DOHH2 (cell line): ENCODE results near the gene KRT37.

Experiments
- H3F3A ChIP-seq: fragments of 200-600 bp; sonication (generic), shearing (Covaris generic); 2 replicates; pipeline ENCODE4 v1.6.0; 2016; ENCODE audit warnings: antibody characterized with exemption, mild to moderate bottlenecking; ENCODE audit not compliant: control insufficient read depth, insufficient read depth
- H3K27ac ChIP-seq: fragments of 200-600 bp; sonication (generic); 2 replicates; pipeline ENCODE4 v1.5.1; 2014; ENCODE audit warnings: low read depth, mild to moderate bottlenecking, low read length, moderate library complexity
- H3K27me3 ChIP-seq: fragments of 200-600 bp; sonication (generic); 2 replicates; pipeline ENCODE4 v1.6.1; 2014; ENCODE audit warnings: mild to moderate bottlenecking, low read length, mixed read lengths; ENCODE audit not compliant: control insufficient read depth
- H3K36me3 ChIP-seq: fragments of 200-600 bp; sonication (generic); 2 replicates; pipeline ENCODE4 v1.6.1; 2014; ENCODE audit warnings: mild to moderate bottlenecking, low read length, moderate library complexity, mixed read lengths; ENCODE audit not compliant: control insufficient read depth
- H3K4me1 ChIP-seq: fragments of 200-600 bp; sonication (generic); 2 replicates; pipeline ENCODE4 v1.6.1; 2014; ENCODE audit warnings: mild to moderate bottlenecking, low read length, mixed read lengths; ENCODE audit not compliant: control insufficient read depth
- H3K4me2 ChIP-seq: fragments of 200-600 bp; sonication (generic); 2 replicates; pipeline ENCODE4 v1.6.0; 2014; ENCODE audit warnings: mild to moderate bottlenecking, low read length, moderate library complexity
- H3K4me3 ChIP-seq: fragments of 200-600 bp; sonication (generic); 2 replicates; pipeline ENCODE4 v1.5.1; 2014; ENCODE audit warnings: mild to moderate bottlenecking, low read length, mixed read lengths
- H3K79me2 ChIP-seq: fragments of 200-600 bp; sonication (generic); 2 replicates; pipeline ENCODE4 v1.6.1; 2014; ENCODE audit warnings: mild to moderate bottlenecking, low read length, mixed read lengths; ENCODE audit not compliant: control insufficient read depth
- H3K9me2 ChIP-seq: fragments of 200-600 bp; sonication (generic); replicated peaks from 2 replicates; pipeline ENCODE4 v1.6.1; 2014; ENCODE audit warnings: mild to moderate bottlenecking, low read length, mixed read lengths; ENCODE audit not compliant: control insufficient read depth
- H3K9me3 ChIP-seq: fragments of 200-600 bp; sonication (generic); 2 replicates; pipeline ENCODE4 v1.6.1; 2014; ENCODE audit warnings: antibody characterized with exemption, low read length, mixed read lengths; ENCODE audit not compliant: control insufficient read depth, insufficient read depth
- H4K20me1 ChIP-seq: fragments of 200-600 bp; sonication (generic); 2 replicates; pipeline ENCODE4 v1.6.0; 2014; ENCODE audit warnings: low read depth, mild to moderate bottlenecking, antibody characterized with exemption, low read length, moderate library complexity; ENCODE audit not compliant: control insufficient read depth, insufficient read depth
- EZH2phosphoT487 ChIP-seq: fragments of 200-600 bp; sonication (generic); IDR thresholded peaks from 2 replicates; pipeline ENCODE4 v1.6.1; 2017; ENCODE audit warnings: borderline replicate concordance, mild to moderate bottlenecking, antibody characterized with exemption, low read length, moderate library complexity, mixed read lengths
- TF ChIP-seq, protein P1 (sequence below): fragments of 200-600 bp; sonication (generic); IDR thresholded peaks from one replicate; pipeline ENCODE4 v1.5.1; 2014; ENCODE audit warnings: antibody characterized with exemption, mild to moderate bottlenecking, low read depth, low read length; ENCODE audit not compliant: poor library complexity, severe bottlenecking

The KRT37 gene

DNA sequence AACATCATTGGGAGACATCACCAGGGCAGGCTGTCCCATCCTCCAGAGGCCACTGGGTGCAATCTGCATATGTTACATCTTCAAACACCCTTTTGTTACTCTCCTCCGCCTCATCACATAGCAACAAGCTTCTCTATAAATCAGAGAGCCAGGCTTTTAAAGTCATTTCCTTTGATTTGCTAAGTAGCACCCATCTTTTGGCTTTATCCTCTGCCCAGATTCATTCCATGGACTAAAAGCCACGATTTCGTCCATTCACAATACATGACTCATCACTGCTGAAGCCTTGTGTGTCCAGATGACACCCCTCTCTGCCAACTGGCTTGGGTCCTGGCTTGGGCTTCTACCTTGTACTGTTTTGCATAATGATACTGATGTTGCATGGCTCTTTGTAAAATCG, 18.4 kb upstream of the KRT37 start:
- Histone ChIP-seq H4K20me1 (no peaks in the 10 kb centered on the region), H3F3A (no peaks in the 10 kb centered on the region), H3K36me3 (no peaks in the 10 kb centered on the region), H3K27ac (no peak overlapping the region), H3K9me3 (no peaks in the 10 kb centered on the region), H3K4me2 (no peak overlapping the region), H3K27me3 (peaks cover 44% of the 10 kb centered on the region), H3K9me2 (no peaks in the 10 kb centered on the region), H3K4me3 (no peak overlapping the region), H3K4me1 (no peaks in the 10 kb centered on the region), H3K79me2 (no peaks in the 10 kb centered on the region)
- TF ChIP-seq, protein P1, sequence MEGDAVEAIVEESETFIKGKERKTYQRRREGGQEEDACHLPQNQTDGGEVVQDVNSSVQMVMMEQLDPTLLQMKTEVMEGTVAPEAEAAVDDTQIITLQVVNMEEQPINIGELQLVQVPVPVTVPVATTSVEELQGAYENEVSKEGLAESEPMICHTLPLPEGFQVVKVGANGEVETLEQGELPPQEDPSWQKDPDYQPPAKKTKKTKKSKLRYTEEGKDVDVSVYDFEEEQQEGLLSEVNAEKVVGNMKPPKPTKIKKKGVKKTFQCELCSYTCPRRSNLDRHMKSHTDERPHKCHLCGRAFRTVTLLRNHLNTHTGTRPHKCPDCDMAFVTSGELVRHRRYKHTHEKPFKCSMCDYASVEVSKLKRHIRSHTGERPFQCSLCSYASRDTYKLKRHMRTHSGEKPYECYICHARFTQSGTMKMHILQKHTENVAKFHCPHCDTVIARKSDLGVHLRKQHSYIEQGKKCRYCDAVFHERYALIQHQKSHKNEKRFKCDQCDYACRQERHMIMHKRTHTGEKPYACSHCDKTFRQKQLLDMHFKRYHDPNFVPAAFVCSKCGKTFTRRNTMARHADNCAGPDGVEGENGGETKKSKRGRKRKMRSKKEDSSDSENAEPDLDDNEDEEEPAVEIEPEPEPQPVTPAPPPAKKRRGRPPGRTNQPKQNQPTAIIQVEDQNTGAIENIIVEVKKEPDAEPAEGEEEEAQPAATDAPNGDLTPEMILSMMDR: no peak
- TF ChIP-seq EZH2phosphoT487: no peak

DNA sequence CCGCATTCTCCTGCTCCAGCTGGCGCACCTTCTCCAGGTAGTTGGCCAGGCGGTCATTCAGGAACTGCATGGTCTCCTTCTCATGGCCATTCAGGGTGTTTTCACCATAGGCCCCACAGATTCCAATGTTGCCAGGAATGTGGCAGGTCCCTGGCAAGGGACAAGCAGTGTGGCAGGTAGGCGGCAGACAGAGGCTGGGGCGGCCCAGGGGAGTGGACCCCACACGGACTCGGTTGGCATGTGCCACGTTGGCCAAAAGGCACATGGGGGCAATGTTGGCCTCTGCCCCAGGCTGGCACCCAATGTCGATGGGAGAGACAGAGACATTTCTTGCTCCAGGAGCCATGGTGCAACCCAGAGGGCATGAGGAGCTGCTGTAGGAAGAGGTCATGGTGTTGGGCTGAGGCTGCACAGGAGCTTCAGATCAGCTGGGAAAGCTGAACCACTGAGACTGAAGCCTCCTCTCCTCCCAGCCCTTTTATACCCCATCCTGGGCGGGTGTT, 16.2 kb upstream of the KRT37 start, which contains the start of gene KRT38:
TSS of gene KRT38 (minus strand) at position 453 of the 503 bp plus-strand sequence. CDS start at position 391, 62 bp downstream.
- Histone ChIP-seq H4K20me1 (no peaks in the 10 kb centered on the region), H3K27me3 (peaks cover 52% of the 10 kb centered on the region), H3K4me1 (no peaks in the 10 kb centered on the region), H3K79me2 (no peaks in the 10 kb centered on the region), H3K9me3 (no peaks in the 10 kb centered on the region), H3K4me3 (no peak within 1 kb of the TSS), H3K9me2 (no peaks in the 10 kb centered on the region), H3K36me3 (no peaks in the 10 kb centered on the region), H3K27ac (no peak within 1 kb of the TSS), H3F3A (no peaks in the 10 kb centered on the region), H3K4me2 (no peak within 1 kb of the TSS)
- TF ChIP-seq EZH2phosphoT487: no peak
- TF ChIP-seq, protein P1: no peak

DNA sequence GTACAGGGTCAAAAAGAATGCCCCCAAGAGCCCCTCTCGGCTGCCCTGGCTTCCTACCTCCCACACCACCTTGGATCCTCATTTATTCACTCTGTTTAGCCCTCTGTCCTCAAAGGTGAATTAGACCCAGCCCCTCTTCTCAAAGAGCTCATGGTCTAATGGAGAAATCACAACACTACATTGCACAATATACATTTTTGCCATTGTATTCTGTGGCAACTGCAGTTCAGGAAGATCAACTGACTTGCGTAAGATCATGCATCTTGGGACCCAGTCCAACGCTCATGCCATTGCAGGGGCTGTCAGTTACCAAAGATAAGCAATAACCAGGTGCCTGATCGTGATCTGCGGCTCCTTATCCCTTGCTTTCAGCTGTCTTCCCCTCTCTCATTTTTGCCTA, 15.0 kb upstream of the KRT37 start:
- no peak overlapping the region for H3K4me3 ChIP-seq
- no peak overlapping the region for H3K27ac ChIP-seq
- H3K9me2 ChIP-seq: no peaks in the 10 kb centered on the region
- peaks cover 46% of the 10 kb centered on the region for H3K27me3 ChIP-seq
- no peaks in the 10 kb centered on the region for H4K20me1 ChIP-seq
- H3K79me2 ChIP-seq: no peaks in the 10 kb centered on the region
- H3F3A ChIP-seq: no peaks in the 10 kb centered on the region
- TF ChIP-seq EZH2phosphoT487: no peak
- TF ChIP-seq, protein P1: no peak
- no peaks in the 10 kb centered on the region for H3K4me1 ChIP-seq
- H3K9me3 ChIP-seq: no peaks in the 10 kb centered on the region
- no peak overlapping the region for H3K4me2 ChIP-seq
- H3K36me3 ChIP-seq: no peaks in the 10 kb centered on the region
